Body of pancreas (tissue), 4 donors: ENCODE results near the gene PLEKHA3. TPM values are rescaled to one million over a fixed set of nuclear protein-coding genes. Genes with fewer than 3 reads are reported as not detected.
"Not testable (repeated sequence)": the region's sequence is repeated elsewhere in the genome, so short reads cannot be mapped to it uniquely, and the experiment has no call there.

Source experiments
- ATAC-seq: fragments of 150-250 bp; one replicate; pipeline ENCODE4 v1.9.1; 2016
- DNase-seq, 4 donors: peaks; one replicate each; pipeline ENCODE4 v3.0.0-alpha.2; 2019
- H3K27ac ChIP-seq, 4 donors: fragments of 200-600 bp; sonication (generic); 1 replicate in 3 of 4; 2 replicates in 1 of 4; pipeline versions ENCODE4 v1.5.1 to v1.6.1; 2016 to 2019; ENCODE audit warnings: mild to moderate bottlenecking in 1 of 4, mixed read lengths in 1 of 4, moderate library complexity in 1 of 4
- H3K27me3 ChIP-seq, 2 donors: fragments of 200-600 bp; sonication (generic); one replicate each; pipeline ENCODE4 v1.6.0; 2016; ENCODE audit warnings: mild to moderate bottlenecking in 1 of 2
- H3K36me3 ChIP-seq, 2 donors: fragments of 200-600 bp; sonication (generic); replicated peaks in 1 of 2; 2 replicates each; pipeline ENCODE4 v1.5.1; 2016; ENCODE audit warnings: low read depth in 2 of 2; ENCODE audit not compliant: insufficient read depth in 1 of 2
- H3K4me1 ChIP-seq: fragments of 200-600 bp; sonication (generic); one replicate; pipeline ENCODE4 v1.6.0; 2016
- H3K4me3 ChIP-seq, 2 donors: fragments of 200-600 bp; sonication (generic); 1 replicate in 1 of 2; 2 replicates in 1 of 2; pipeline ENCODE4 v1.5.1; 2016 to 2019
- H3K9me3 ChIP-seq, 3 donors: fragments of 200-600 bp; sonication (generic); 1 replicate in 2 of 3; 2 replicates in 1 of 3; pipeline ENCODE4 v1.5.1; 2016
- POLR2A ChIP-seq, 3 donors: fragments of 450-650 bp; IDR thresholded peaks; one replicate each; pipeline ENCODE4 v1.6.1; 2016; ENCODE audit warnings: antibody characterized with exemption in 3 of 3, mild to moderate bottlenecking in 2 of 3
- WGBS, 2 donors: methylation state at CpG; one replicate each; pipeline ENCODE4 v1.1.5; 2017; 5-methylcytosine and 5-hydroxymethylcytosine counted together
- intact Hi-C: fragments of 100-400 bp; cut with DNase I; formaldehyde crosslinking; loops from one replicate; pipeline ENCODE4 v1.15.1; 2023
- total RNA-seq, 2 donors: library from RNA; depleted of rRNA; stranded (reverse); fragments of >200 nt; gene quantifications; one replicate each; pipeline ENCODE4 v1.1.0, GENCODE V29; 2016
- TF ChIP-seq, protein P1 (sequence below), 7 experiments: fragments of 450-650 bp in 4 of 7; fragments of 200-600 bp in 3 of 7; sonication (generic) in 3 of 7; IDR thresholded peaks; one replicate each; pipeline ENCODE4 v1.5.1; 2016 to 2019; ENCODE audit warnings: antibody characterized with exemption in 7 of 7

The PLEKHA3 gene
- total RNA-seq, 2 donors from 2014 or later = 5.3 to 6.5 TPM

DNA sequence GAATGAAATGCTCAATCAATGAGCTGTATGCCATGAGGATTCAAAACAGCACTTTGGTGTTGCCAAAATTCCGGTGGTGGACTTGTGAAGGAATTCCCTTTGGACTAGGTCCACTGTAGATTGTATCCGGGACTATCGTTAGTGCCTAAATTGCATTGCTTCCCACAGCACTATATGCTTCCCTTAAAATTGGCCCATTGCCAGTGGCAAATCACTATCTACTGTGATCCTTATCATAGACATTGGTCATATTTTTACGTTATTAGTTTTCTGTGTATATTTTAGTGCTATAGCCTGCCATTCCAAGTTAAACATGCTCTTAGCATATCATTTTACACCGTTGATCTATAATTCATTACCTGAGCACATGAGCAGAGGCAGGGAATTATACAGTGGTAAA lies 27.4 kb upstream of the PLEKHA3 start:
- ATAC-seq (no peak), DNase-seq (no peak)
- Histone ChIP-seq H3K36me3 (no peaks in the 10 kb centered on the region), H3K4me1 (peaks cover 25% of the 10 kb centered on the region), H3K4me3 (no peak overlapping the region), H3K9me3 (no peaks in the 10 kb centered on the region), H3K27ac (no peak overlapping the region), H3K27me3 (no peaks in the 10 kb centered on the region)
- WGBS, 2 donors = 53 to 54% methylated on average over 5 of the region's 5 CpGs
- intact Hi-C loops = no loop called here
- TF ChIP-seq, protein P1, sequence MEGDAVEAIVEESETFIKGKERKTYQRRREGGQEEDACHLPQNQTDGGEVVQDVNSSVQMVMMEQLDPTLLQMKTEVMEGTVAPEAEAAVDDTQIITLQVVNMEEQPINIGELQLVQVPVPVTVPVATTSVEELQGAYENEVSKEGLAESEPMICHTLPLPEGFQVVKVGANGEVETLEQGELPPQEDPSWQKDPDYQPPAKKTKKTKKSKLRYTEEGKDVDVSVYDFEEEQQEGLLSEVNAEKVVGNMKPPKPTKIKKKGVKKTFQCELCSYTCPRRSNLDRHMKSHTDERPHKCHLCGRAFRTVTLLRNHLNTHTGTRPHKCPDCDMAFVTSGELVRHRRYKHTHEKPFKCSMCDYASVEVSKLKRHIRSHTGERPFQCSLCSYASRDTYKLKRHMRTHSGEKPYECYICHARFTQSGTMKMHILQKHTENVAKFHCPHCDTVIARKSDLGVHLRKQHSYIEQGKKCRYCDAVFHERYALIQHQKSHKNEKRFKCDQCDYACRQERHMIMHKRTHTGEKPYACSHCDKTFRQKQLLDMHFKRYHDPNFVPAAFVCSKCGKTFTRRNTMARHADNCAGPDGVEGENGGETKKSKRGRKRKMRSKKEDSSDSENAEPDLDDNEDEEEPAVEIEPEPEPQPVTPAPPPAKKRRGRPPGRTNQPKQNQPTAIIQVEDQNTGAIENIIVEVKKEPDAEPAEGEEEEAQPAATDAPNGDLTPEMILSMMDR (IDR thresholded peaks at IDR 0.05) = no peak
- no peak for TF ChIP-seq POLR2A (IDR thresholded peaks at IDR 0.05)

- H3K9me3 ChIP-seq = no peaks in the 10 kb centered on the region
- 78 to 86% methylated on average over 5 of the region's 5 CpGs for WGBS, 2 donors
Observed at GRCh38 chr2:178455947-178456346, 24.3 kb upstream of the PLEKHA3 start.

DNA sequence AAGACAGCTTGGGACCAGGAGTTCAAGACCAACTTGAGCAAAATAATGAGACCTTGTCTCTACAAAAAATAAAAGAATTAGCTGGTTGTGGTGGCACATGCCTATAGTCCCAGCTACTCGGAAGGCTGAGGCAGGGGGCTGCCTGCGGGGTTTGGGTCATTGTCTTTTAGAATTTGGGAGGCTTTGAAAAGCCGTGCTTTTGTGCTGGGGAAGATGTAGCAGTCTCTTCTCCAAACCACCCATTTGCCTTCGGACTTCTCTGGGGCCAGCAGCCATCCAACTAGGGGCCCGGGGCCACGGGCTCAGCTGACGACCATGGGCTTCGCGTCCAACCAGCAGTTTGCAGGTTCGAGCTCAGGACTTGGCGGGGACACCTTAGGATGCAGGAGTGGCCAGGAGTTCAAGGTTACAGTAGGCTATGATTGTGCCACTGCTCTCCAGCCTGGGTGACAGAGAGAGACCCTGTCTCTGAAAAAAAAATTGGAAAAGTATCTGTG lies 22.8 kb upstream of the PLEKHA3 start:
- ATAC-seq (no peak), DNase-seq (no peak)
- Histone ChIP-seq H3K4me1 (no peaks in the 10 kb centered on the region), H3K27ac (no peak overlapping the region), H3K9me3 (no peaks in the 10 kb centered on the region), H3K4me3 (no peak overlapping the region), H3K27me3 (no peaks in the 10 kb centered on the region), H3K36me3 (no peaks in the 10 kb centered on the region)
- intact Hi-C loops = no loop called here
- TF ChIP-seq POLR2A (IDR thresholded peaks at IDR 0.05) = no peak
- TF ChIP-seq, protein P1 (IDR thresholded peaks at IDR 0.05) = no peak
- WGBS, 2 donors = 85 to 89% methylated on average over 11 of the region's 11 CpGs

More at GRCh38 chr2:178455947-178456346, 24.3 kb upstream of the PLEKHA3 start:
- no peak for DNase-seq
- intact Hi-C loops = no loop called here
- no peaks in the 10 kb centered on the region for H3K27me3 ChIP-seq
- H3K4me3 ChIP-seq = no peak overlapping the region
- H3K4me1 ChIP-seq = peaks cover 9% of the 10 kb centered on the region
- TF ChIP-seq POLR2A (IDR thresholded peaks at IDR 0.05) = no peak
- TF ChIP-seq, protein P1 (IDR thresholded peaks at IDR 0.05) = no peak
- ATAC-seq = no peak
- H3K27ac ChIP-seq = no peak overlapping the region
- no peaks in the 10 kb centered on the region for H3K36me3 ChIP-seq

DNA sequence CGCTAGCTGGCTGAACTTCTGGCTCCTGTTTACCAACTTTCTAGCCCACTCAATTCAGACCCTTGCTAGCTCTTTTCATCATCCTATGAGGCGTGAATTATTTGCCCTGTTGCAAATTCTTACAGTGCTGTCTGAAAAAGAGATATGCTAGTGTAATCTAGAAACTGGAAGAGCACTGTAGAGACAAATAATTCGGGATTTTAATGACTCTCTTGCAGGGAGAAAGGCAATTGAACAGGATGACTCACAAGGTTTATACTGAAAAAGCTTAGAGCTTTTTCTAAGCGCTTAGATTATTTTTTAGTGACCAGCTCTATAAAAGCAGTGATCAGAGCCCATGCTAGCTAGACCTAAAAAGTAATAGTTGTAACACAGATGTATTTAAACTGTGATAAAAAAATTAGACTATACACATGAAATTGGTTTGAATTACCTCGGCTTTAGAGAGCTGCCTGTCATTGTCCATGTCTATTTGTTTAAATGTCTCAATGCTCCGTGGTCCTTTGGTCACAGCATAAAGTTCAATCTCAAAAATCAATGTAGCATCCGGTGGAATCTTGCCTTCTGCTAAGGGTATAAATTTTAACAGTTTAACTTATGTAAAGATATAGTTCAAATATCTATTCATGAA lies 10.9 kb upstream of the PLEKHA3 start:
- peaks cover 0 to 1% of the 10 kb centered on the region in 2 donors for H3K36me3 ChIP-seq
- DNase-seq = no peak
- H3K4me1 ChIP-seq = no peaks in the 10 kb centered on the region
- 79 to 82% methylated on average over 7 of the region's 7 CpGs for WGBS, 2 donors
- no peak for ATAC-seq
- intact Hi-C loops = no loop called here
- H3K27ac ChIP-seq = no peak overlapping the region
- H3K9me3 ChIP-seq = no peaks in the 10 kb centered on the region
- TF ChIP-seq POLR2A (IDR thresholded peaks at IDR 0.05) = no peak
- H3K4me3 ChIP-seq = no peak overlapping the region
- H3K27me3 ChIP-seq = no peaks in the 10 kb centered on the region

GRCh38 chr2:178471313-178471712 lies 8.9 kb upstream of the PLEKHA3 start:
- H3K36me3 ChIP-seq, intact Hi-C loops, H3K9me3 ChIP-seq, H3K27me3 ChIP-seq, H3K4me3 ChIP-seq, H3K27ac ChIP-seq, H3K4me1 ChIP-seq, DNase-seq, ATAC-seq: not testable (repeated sequence)
- WGBS, 2 donors = 89 to 94% methylated on average over 5 of the region's 5 CpGs

DNA sequence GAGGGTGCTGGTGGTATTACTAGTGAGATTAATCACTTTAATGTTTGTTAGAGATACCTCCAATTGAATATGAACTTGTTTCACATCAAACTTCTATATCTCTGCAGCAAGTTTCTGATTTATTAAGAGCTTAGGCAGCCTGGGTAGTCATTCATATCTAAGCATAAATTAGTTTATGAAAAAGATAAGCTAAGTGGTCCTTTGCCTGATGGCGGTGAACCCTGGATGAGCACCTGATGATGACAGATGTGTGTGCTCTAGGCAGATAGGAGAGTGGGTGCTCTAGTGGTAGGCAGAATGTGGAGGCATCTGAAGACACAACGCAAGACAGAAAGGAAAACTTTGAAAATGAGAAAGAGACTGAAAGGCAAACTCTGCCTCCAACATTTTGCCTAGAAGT lies 6.9 kb upstream of the PLEKHA3 start:
- peaks cover 5% of the 10 kb centered on the region for H3K4me1 ChIP-seq
- WGBS, 2 donors = 89 to 93% methylated on average over 2 of the region's 2 CpGs
- H3K4me3 ChIP-seq = no peak overlapping the region
- no peaks in the 10 kb centered on the region for H3K36me3 ChIP-seq
- no peak for DNase-seq
- TF ChIP-seq POLR2A (IDR thresholded peaks at IDR 0.05) = no peak
- TF ChIP-seq, protein P1 (IDR thresholded peaks at IDR 0.05) = no peak
- no peak for ATAC-seq
- H3K27ac ChIP-seq = no peak overlapping the region
- H3K9me3 ChIP-seq = no peaks in the 10 kb centered on the region
- intact Hi-C loops = no loop called here
- H3K27me3 ChIP-seq = no peaks in the 10 kb centered on the region
